PC-3 (cell line): Measurements from ENCODE around the gene DNAH10.

Experiments
- CTCF ChIP-seq: fragments of 300-600 bp; sonication (generic); conservative IDR thresholded peaks from 2 replicates; pipeline ENCODE4 v1.5.1; 2017; ENCODE audit warnings: antibody characterized with exemption, low read depth, mild to moderate bottlenecking, low read length
- EZH2 ChIP-seq: fragments of 300-600 bp; sonication (generic); IDR thresholded peaks from one replicate; pipeline ENCODE4 v1.6.1; 2017; ENCODE audit warnings: antibody characterized with exemption, mild to moderate bottlenecking, low read length; ENCODE audit not compliant: unreplicated experiment

GRCh38 chr12:123836292-123836691 lies 74.2 kb downstream of the DNAH10 start:
- no peak for TF ChIP-seq CTCF
- no peak for TF ChIP-seq EZH2
